Panc1 (cell line): ENCODE results near the gene ERGIC1. TPM values are rescaled to one million over a fixed set of nuclear protein-coding genes. Genes with fewer than 3 reads are reported as not detected.

Experiments
- ATAC-seq: fragments of 200-7000 bp; cut with Tn5 transposase; 2 replicates; pipeline ENCODE4 v1.9.1; 2020; ENCODE audit warnings: mild to moderate bottlenecking, moderate library complexity
- BruUV-seq: library from RNA; stranded (reverse); fragments of 400-500 nt; replicated peaks from 2 replicates; lab custom pipeline; 2021; lab: Mats Ljungman, UMichigan
- CTCF ChIA-PET: fragments of 300-600 bp; sonication (Branson Sonifier 250); formaldehyde crosslinking; loops from one replicate; lab custom pipeline; 2022; ENCODE audit warnings: antibody characterized with exemption; lab: Charles Lee
- POLR2A ChIA-PET: fragments of 300-600 bp; sonication (Branson Sonifier 250); formaldehyde crosslinking; loops from one replicate; lab custom pipeline; 2022; ENCODE audit warnings: antibody characterized with exemption; lab: Charles Lee
- DNase-seq: peaks from one replicate; pipeline ENCODE4 v3.0.0-alpha.2; 2010; ENCODE audit warnings: low read depth, low spot score
- H3K27ac ChIP-seq: 2 replicates; pipeline ENCODE4 v1.5.1; 2011; ENCODE audit warnings: mild to moderate bottlenecking, low read length, inconsistent platforms
- H3K27me3 ChIP-seq: fragments of 200-500 bp; sonication (Bioruptor generic); 2 replicates; pipeline ENCODE4 v1.6.0; 2014; ENCODE audit warnings: low read length, inconsistent platforms; ENCODE audit not compliant: control insufficient read depth, insufficient read depth
- H3K36me3 ChIP-seq: fragments of 200-500 bp; sonication (Bioruptor generic); 2 replicates; pipeline ENCODE4 v1.5.1; 2014; ENCODE audit warnings: inconsistent platforms, mild to moderate bottlenecking, low read length, moderate library complexity; ENCODE audit not compliant: control insufficient read depth, insufficient read depth
- H3K4me1 ChIP-seq: 2 replicates; pipeline ENCODE4 v1.5.1; 2011; ENCODE audit warnings: inconsistent platforms, mild to moderate bottlenecking, low read length, moderate library complexity; ENCODE audit not compliant: control insufficient read depth, insufficient read depth
- H3K4me3 ChIP-seq, 2 experiments: 2 replicates each; pipeline ENCODE4 v1.5.1; 2011 to 2012; ENCODE audit warnings: low read depth in 2 of 2, low read length in 2 of 2, mild to moderate bottlenecking in 2 of 2, inconsistent platforms in 1 of 2, moderate library complexity in 1 of 2
- H3K9me3 ChIP-seq: fragments of 200-500 bp; sonication (Bioruptor generic); 2 replicates; pipeline ENCODE4 v1.5.1; 2014; ENCODE audit warnings: low read depth, mild to moderate bottlenecking, inconsistent platforms, low read length, moderate library complexity; ENCODE audit not compliant: control insufficient read depth, insufficient read depth
- POLR2AphosphoS5 ChIP-seq: IDR thresholded peaks from 2 replicates; pipeline ENCODE4 v1.6.1; 2012; ENCODE audit warnings: mild to moderate bottlenecking, low read depth, low read length, moderate library complexity
- SIN3A ChIP-seq: IDR thresholded peaks from 2 replicates; pipeline ENCODE4 v1.6.1; 2012; ENCODE audit warnings: low read depth, mild to moderate bottlenecking, low read length, moderate library complexity, borderline replicate concordance; ENCODE audit not compliant: insufficient read depth
- TCF7L2 ChIP-seq: IDR thresholded peaks from 2 replicates; pipeline ENCODE4 v1.6.1; 2011; ENCODE audit warnings: mild to moderate bottlenecking, low read depth, low read length, inconsistent platforms
- in situ Hi-C: cut with HindIII; loops from 2 replicates; pipeline ENCODE4 v1.10.0; 2016; ENCODE audit warnings: low sequenced_read_pairs, low pct_unique_long_range_greater_than_20kb
- intact Hi-C: fragments of 100-400 bp; cut with micrococcal nuclease; formaldehyde crosslinking; loops from one replicate; pipeline ENCODE4 v1.10.0; 2022; ENCODE audit not compliant: unreplicated experiment
- total RNA-seq: library from RNA; stranded (reverse); gene quantifications from one replicate; pipeline ENCODE4 v1.2.1, GENCODE V29; 2021; ENCODE audit not compliant: unreplicated experiment
- TF ChIP-seq, protein P1 (sequence below), 2 experiments: IDR thresholded peaks; 2 replicates each; pipeline ENCODE4 v1.6.1; 2011 to 2012; ENCODE audit warnings: low read depth in 2 of 2, control low read depth in 1 of 2, low read length in 1 of 2, mild to moderate bottlenecking in 1 of 2, moderate library complexity in 1 of 2; ENCODE audit not compliant: insufficient read depth in 1 of 2
- TF ChIP-seq, protein P2 (sequence below): fragments of 450-650 bp; IDR thresholded peaks from 2 replicates; pipeline ENCODE4 v1.5.1; 2017; ENCODE audit warnings: mild to moderate bottlenecking

Gene ERGIC1
- total RNA-seq, 1 experiment from 2014 or later, result 206 TPM

DNA sequence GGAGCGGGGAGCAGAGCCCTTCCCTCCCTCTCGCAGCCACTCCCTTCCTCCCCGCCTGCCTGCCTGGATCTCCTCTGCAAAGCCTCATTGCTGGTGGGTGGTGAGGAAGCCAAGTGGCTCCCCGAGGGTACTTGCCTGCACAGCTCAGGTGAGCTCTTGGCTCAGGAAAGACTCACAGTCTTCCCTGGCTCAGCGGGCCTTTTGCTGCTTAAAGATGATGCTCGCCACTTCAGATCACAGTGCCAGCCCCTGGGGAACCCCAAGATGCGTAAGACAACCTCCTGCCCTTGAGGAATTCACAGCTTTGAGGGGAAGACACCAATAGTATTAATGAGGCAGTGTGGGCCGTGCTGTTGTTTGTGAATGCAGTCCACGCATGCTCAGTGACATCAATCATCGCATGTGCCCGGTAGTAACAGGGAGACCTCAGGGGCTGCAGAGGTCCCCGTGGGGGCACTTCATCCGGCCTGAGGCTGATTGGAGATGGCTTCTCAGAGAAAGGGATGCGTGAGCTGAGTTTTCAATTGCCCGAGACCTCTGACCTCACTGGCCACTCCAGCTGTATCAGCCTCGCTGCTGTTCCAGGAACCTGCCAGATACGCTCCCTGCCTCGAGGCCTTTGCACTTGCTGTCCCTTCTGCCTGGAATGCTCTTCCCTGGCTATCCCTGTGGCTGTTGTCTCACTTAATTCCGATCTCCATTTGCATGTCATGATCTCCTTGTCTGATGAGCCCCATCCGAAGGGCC is 36.8 kb downstream of the ERGIC1 start:
- Histone ChIP-seq H3K4me3 (peak overlapping the region in 1 of 2 experiments; percentile 1; a peak in 1 of 4 replicates), H3K27me3 (no peaks in the 10 kb centered on the region), H3K27ac (peak overlapping the region; percentile 98), H3K9me3 (no peaks in the 10 kb centered on the region), H3K4me1 (peaks cover 95% of the 10 kb centered on the region), H3K36me3 (no peaks in the 10 kb centered on the region)
- POLR2A ChIA-PET, result no interaction called here
- CTCF ChIA-PET, result interaction anchor here (1.8 kb wide), 1 partner anchor 156 kb away, joined by 4 read pairs; no protein-coding TSS in a partner anchor
- intact Hi-C loops, result no loop called here
- in situ Hi-C loops, result no loop called here
- ATAC-seq (no peak), DNase-seq (no peak)
- TF ChIP-seq, protein P1, sequence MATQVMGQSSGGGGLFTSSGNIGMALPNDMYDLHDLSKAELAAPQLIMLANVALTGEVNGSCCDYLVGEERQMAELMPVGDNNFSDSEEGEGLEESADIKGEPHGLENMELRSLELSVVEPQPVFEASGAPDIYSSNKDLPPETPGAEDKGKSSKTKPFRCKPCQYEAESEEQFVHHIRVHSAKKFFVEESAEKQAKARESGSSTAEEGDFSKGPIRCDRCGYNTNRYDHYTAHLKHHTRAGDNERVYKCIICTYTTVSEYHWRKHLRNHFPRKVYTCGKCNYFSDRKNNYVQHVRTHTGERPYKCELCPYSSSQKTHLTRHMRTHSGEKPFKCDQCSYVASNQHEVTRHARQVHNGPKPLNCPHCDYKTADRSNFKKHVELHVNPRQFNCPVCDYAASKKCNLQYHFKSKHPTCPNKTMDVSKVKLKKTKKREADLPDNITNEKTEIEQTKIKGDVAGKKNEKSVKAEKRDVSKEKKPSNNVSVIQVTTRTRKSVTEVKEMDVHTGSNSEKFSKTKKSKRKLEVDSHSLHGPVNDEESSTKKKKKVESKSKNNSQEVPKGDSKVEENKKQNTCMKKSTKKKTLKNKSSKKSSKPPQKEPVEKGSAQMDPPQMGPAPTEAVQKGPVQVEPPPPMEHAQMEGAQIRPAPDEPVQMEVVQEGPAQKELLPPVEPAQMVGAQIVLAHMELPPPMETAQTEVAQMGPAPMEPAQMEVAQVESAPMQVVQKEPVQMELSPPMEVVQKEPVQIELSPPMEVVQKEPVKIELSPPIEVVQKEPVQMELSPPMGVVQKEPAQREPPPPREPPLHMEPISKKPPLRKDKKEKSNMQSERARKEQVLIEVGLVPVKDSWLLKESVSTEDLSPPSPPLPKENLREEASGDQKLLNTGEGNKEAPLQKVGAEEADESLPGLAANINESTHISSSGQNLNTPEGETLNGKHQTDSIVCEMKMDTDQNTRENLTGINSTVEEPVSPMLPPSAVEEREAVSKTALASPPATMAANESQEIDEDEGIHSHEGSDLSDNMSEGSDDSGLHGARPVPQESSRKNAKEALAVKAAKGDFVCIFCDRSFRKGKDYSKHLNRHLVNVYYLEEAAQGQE (IDR thresholded peaks at IDR 0.05; ENCODE audit: insufficient read depth in 1 of 2, low read depth in 2 of 2, low read length in 1 of 2), result no peak
- TF ChIP-seq POLR2AphosphoS5 (no peak; the same call in 1 of the 2 replicates), TCF7L2 (no peak), SIN3A (no peak)
- TF ChIP-seq, protein P2, sequence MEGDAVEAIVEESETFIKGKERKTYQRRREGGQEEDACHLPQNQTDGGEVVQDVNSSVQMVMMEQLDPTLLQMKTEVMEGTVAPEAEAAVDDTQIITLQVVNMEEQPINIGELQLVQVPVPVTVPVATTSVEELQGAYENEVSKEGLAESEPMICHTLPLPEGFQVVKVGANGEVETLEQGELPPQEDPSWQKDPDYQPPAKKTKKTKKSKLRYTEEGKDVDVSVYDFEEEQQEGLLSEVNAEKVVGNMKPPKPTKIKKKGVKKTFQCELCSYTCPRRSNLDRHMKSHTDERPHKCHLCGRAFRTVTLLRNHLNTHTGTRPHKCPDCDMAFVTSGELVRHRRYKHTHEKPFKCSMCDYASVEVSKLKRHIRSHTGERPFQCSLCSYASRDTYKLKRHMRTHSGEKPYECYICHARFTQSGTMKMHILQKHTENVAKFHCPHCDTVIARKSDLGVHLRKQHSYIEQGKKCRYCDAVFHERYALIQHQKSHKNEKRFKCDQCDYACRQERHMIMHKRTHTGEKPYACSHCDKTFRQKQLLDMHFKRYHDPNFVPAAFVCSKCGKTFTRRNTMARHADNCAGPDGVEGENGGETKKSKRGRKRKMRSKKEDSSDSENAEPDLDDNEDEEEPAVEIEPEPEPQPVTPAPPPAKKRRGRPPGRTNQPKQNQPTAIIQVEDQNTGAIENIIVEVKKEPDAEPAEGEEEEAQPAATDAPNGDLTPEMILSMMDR, result no peak
- no TSS peak for BruUV-seq

DNA sequence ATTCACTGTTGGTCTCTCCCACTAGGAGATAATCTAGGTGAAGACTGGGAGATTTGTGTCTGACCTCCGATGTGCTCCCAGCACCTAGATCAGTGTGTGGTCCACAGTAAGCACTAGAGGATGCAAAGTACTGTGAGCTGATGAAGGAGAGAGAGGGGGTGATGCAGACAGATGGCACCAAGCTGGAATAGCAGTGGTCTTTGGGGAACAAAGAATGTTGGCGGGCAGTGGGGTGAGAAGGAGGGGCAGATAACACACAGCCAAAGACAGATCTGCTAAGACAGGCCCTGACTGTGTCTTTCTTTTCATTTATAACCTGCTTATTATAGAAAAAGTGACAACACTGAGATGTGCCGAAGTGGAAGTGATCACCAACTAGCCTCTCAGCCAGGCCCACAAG is 37.5 kb downstream of the ERGIC1 start:
- ChIA-PET CTCF (no interaction called here), POLR2A (interaction anchor here (0.5 to 0.6 kb wide), 2 partner anchors 37 to 366 kb away, joined by 3 to 6 read pairs; no protein-coding TSS in a partner anchor)
- H3K27me3 ChIP-seq, result no peaks in the 10 kb centered on the region
- no TSS peak for BruUV-seq
- H3K4me3 ChIP-seq, result no peak overlapping the region
- ATAC-seq, result no peak
- no peaks in the 10 kb centered on the region for H3K36me3 ChIP-seq
- in situ Hi-C loops, result no loop called here
- TF ChIP-seq, protein P2, result no peak
- TF ChIP-seq SIN3A (no peak), TCF7L2 (no peak), POLR2AphosphoS5 (no peak)
- TF ChIP-seq, protein P1 (IDR thresholded peaks at IDR 0.05; ENCODE audit: insufficient read depth in 1 of 2, low read depth in 2 of 2, low read length in 1 of 2), result no peak
- peak overlapping the region; percentile 98 for H3K27ac ChIP-seq
- intact Hi-C loops, result no loop called here
- peaks cover 95% of the 10 kb centered on the region for H3K4me1 ChIP-seq
- no peak for DNase-seq
- H3K9me3 ChIP-seq, result no peaks in the 10 kb centered on the region
